GM19455 (cell line): ENCODE measurements around the gene NEURL1.
"Not testable (repeated sequence)": the region's sequence is repeated elsewhere in the genome, so short reads cannot be mapped to it uniquely, and the experiment has no call there.

Source experiments
- ATAC-seq: cut with Tn5 transposase; IDR thresholded peaks from one replicate; pipeline ENCODE4 v1.9.1; 2021; ENCODE audit not compliant: unreplicated experiment

NEURL1 gene

DNA sequence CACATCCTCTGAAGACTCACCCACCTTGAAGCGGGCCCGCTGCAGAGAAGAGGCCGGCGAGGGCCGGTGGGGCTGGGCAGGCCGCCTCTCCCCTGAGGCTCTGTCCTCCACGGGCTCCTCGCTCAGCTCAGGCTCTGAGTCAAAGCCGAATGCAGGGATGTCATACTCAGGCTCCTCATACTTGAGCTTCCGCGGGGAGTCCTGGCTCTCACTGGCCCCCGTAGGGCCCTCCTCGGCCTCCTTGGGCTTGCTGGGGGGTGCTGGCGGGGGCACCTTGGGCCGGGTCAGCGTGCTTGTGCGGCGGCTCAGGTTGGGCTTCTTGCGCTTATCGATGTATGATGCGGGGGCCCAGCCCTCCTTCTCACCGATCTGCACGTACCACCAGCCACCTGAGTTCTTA lies 109.9 kb downstream of the NEURL1 start:
- ATAC-seq = no peak

DNA sequence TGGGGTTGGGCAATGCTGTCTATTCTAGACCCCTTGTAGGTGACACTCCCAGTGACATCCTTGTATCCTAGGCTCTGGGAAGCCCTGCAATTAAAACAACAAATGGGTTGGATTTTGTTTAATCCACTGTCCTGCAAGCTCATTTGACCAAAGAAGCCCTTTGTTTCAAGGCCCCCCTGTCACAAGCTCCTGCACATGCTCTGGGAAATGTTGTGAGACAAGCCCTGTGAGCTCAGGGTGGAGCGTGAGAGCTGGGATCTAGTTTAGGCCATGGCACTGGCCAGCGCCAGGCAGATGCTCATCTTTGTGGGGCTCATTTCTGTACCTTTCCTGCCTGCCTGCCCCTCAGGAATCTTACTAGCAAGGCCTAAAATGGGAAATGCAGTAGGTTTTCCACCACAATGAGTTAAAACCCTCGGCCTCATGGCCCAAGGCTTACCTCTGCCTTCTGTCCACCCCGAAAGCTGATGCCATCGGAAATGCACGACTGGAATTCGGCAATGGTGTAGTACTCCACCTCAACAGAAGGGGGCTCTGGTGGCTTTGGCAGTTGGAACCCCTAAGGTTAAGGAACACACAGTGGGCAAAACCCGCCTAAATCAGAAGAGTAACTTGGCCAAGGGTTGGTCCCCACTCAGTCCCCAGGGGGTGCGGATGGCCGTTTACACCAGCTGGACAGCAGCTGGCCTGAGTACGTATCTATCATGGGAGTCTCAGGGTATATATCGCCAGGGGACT lies 112.0 kb downstream of the NEURL1 start:
- ATAC-seq = no peak

DNA sequence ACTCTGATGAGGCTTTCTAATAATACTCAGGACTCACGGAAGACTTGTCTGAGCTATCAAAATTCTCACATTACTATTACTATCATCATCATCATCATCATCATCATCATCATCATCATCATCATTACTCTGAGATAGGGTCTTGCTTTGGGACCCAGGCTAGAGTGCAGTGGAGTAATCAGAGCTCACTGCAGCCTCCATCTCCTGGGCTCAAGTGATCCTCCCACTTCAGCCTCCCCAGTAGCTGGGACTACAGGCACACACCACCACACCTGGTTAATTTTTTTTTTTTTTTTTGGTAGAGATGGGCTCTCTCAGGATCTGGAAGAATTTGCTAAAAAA lies 112.6 kb downstream of the NEURL1 start:
- ATAC-seq = not testable (repeated sequence)

DNA sequence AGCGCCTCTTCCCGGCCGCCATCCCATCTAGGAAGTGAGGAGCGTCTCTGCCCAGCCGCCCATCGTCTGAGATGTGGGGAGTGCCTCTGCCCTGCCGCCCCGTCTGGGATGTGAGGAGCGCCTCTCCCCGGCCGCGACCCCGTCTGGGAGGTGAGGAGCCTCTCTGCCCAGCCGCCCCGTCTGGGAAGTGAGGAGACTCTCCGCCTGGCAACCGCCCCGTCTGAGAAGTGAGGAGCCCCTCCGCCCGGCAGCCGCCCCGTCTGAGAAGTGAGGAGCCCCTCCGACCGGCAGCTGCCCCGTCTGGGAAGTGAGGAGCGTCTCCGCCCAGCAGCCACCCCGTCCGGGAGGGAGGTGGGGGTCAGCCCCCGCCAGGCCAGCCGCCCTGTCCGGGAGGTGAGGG lies 113.5 kb downstream of the NEURL1 start:
- not testable (repeated sequence) for ATAC-seq

DNA sequence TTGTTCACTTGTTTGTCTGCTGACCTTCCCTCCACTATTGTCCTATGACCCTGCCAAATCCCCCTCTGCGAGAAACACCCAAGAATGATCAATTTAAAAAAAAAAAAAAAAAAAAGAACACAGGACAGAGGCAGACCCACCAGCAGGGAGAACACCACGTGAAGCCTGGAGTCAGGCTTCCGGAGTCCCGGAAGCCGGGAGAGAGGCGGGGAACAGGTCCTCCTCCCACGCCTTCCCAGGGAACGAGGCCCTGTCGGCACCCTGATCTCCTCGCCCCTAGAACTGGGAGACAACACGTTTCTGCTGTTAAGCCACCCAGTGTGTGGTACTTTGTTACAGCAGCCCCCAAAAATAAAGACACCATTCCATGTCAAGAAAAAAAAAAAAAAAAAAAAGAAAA lies 114.6 kb downstream of the NEURL1 start:
- not testable (repeated sequence) for ATAC-seq

DNA sequence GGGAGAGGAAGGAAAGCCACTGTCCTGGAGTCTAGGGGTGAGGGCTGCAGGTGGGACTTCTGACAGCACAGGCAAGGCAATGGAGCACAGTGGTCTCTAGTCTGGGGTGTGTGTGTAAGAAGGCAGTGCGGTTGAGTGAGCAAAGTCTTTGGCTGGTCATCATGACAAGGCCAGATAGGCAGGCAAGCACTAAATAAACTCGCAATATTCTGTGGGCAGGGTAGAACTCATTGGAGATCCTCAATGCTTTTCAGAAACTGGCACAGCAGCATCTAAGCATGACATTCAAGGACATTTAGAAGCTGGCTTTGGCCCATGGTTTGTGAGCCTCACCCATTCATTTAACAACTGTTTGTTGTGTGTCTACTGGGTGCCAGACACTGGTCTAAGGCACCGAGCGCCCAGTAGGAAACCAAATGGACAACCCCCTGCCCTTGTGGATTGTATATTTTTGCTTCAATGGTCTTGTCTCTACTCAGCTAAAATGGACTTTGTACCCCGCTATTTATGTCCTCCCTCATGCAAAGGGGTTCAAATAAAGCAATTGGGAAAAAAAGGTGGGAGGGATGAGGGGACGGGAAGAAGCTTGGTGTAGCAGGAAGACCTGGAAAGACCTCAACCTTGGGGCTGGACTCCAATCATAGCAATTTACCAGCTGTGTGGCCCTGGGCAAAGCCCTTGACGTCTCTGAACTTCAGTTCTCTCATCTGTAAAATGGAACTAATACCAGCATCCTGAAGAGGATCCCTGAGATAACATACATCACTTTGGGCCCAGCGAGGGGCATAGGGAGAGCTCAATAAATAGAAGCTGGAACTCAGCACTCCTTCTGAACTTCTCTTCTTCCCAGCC lies 116.0 kb downstream of the NEURL1 start:
- ATAC-seq = no peak

DNA sequence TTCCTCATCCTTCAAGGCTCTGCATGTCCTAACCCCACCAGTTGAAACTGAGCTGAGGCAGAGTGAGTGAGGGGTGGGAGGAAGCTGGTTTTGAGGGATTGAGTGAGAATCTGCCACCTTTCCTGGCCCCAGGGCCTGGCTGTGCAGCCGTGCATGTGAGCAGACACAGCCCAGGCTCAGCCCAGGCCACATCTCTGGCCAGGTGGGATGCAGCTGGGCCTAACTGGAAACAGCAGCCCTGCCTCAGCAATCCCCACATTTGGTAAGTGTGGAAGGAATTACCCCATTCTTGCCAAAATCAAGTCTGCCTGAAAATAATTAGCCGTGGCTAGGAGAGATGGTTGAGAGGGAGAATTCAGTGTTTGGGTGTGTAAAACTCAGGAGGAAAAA lies 116.6 kb downstream of the NEURL1 start:
- no peak for ATAC-seq

DNA sequence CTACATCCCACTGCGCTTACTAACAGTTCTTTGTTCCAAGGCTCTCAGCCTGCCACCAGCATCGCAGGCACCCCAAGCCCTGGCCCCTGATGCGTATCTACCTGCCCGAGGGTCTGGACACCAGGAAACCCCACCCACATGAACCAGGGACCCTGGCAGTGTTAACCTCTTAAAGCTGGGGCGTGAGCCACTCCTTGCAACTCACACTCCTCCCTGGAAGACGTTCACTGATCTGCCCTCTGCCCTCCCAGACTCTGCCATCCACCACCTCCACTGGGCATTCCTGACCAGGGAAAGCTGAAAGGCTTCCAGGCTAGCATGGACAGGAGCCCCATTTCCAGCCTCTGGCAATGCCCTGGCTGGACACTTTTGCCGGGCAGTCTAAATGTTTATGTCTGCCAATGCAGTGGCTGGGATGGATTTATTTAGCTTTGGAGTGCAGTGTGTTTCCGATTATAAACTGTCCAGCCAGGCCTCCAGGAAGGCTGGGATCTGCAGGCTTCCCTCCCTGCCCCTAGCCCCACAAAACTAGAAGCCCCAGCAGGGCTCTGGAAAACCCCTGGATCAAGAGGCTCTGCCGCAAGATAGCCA lies 117.5 kb downstream of the NEURL1 start:
- no peak for ATAC-seq

DNA sequence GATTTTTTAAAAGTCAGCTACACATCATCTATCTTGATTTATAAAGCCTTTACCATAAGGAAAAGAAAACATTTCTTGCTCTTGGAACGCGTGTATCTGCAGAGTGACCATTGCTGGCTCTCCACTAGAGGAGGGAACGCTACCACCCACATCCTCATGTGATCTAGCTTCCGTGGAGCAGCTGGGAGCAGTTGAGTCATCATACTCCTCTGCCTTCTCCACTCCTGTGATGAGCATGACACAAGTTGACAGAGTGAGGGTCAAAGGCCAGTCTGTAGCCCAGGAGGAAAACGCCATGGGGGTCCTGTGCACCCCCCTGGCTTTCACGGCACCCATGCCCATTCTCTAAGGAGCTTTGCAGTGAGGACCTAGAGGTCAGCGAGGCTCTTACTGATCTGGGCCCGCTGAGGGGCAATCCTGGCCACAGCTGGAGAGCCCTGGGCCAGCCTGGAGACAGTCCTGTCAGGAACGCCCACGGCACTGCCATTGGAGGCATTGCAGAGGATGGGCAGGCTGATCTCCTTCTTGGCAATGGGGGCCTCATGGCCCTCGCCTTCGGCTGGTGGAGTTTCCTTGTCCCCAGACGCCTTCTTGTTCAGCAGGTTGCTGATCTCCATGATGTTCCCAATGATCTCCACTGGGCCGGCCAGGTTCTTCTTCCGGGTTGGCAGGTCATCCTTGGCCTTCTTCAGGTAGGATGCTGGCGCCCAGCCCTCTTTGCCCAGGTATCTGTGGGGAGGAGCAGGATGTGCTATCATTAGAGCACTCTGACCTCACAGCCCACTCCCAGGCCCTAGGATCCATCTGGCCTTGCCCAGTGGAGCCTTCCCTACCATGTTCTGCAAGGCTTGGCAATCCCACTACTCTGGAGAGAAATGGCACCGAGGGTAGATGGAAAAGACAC lies 119.2 kb downstream of the NEURL1 start:
- ATAC-seq = no peak

DNA sequence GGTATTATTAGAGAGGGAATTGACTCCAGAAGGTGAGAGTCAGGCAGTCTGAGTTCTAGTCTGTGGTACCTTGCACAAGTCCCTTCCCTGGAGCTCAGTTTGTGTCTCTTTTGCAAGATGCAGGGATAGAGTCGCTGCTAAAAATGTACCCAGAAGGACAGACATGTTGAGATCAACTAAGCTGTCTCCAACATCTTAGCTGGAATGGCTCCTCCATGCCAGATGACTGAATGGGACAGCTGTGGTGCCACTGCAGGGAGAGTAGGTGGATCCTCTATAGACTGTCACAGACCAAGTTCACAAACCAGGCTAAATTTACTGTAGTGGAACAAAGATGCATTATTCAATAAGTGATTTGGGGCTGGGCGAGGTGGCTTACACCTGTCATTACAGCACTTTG lies 120.1 kb downstream of the NEURL1 start:
- ATAC-seq = no peak

DNA sequence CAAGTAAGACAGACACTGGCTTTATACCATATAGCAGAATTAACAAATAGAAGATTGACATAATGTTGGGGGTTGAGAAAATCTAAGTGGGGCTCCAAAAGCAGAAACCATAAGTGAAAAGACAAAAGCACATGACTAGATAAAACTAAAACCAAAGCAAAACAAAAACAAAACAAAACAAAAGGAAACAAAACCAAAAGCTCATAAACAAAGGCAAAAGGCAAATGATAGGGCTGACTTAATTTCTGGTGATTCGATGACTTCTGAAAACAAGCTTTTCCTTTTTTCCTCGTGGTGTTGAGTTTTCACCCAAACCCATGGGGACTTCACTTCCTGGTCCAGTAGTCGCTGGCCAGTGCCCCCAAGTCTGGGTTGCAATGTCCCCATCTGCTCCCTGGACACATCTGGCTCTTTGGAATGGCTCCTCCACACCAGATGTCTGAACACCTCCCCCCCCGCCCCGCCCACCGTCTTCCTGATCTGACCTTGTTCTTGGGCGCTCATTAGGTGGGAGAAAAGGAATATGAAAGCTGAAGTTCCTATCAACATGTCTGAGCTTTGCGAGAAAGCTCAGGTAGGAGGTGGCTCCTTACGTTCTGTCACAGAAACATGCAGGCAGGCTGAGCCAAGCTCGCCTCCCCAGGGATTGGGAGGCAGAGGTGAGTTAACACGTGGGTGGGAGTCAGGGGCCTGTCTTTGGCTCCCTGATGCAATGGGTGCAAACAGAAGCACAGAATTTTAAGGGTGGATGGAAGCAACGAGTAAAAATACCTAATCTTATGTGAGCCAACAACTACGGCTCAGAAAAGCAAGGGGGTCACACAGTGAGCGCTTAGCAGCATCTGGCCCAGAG lies 121.0 kb downstream of the NEURL1 start:
- ATAC-seq = no peak

DNA sequence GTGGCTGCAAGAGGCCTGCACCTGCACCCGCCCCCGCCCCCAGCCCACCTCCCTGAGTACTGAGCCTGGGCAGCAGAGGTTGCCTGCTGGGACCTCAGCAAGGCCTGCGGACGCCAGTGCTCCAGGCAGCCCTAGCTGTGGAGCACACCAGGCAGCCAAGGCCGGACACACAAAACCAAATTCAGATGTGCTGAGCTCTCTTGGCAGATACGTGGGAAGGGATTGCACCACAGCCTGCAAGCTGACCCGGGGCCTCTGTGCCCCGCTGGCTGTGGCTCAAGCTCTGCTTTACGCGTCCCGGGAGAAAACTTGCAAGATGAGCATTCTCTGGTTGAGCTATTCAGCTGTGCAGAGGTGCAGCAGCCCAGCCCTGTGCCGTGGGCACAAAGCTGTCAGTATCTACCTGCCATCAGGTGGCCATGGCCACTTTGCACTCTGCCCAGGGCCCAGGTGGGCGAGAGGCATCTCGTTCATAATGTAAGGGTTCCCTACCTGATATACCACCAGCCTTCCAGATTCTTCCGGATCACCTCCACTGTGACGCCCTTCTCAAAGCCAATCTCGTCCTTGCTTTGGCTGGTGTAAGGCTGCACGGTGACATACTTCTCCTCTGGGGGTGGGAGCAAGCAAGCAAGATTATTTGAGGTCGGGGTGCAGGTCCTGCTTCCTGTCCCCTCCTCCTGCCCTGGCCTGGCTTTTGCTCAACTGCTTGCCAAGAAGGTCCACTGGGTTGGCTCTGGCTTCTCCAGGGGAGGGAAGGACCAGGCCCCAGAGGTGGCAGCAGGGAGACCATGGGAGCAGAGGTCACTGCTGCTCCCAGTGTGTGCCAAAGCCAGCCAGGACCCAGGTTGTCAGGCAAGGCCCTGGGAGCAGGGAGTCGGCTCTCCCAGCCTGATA lies 123.4 kb downstream of the NEURL1 start:
- no peak for ATAC-seq

DNA sequence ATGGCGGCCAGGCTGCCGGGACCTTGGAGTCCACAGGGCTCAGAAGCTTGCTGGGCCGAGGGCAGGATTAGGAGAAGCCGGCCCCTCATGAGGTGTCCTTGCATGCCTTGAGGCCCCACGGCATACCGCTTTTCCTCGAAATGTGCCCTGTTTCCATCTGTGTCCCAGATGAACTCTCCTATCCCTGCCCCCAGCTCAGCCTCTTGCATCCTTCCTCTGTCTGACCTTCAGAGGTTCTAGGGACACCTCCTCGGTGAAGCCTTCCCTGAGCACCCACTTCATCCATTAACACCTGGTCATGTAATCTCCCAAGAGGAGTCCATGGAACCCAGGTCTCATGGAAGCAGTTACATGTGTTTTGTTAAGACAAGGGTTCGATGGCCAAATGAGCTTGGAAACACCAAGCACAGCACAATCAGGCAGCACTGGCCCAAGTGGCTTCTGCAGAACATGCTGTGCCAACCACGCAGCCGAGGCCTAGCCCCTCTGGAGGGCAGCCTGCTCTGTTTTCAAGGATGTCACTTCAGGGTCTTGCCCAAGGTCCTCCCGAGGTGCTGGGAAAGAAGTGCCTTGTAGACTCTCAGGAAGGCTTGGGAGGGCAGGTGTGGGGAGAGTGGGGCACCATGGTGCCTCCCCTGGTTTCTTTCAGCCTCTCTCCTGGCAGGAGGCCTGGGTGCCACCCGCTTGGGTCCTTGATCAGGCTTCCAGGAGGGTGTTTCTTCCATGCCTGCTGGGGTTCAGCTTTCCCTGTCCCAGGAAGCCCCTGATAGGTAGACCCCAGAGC lies 124.3 kb downstream of the NEURL1 start:
- no peak for ATAC-seq

DNA sequence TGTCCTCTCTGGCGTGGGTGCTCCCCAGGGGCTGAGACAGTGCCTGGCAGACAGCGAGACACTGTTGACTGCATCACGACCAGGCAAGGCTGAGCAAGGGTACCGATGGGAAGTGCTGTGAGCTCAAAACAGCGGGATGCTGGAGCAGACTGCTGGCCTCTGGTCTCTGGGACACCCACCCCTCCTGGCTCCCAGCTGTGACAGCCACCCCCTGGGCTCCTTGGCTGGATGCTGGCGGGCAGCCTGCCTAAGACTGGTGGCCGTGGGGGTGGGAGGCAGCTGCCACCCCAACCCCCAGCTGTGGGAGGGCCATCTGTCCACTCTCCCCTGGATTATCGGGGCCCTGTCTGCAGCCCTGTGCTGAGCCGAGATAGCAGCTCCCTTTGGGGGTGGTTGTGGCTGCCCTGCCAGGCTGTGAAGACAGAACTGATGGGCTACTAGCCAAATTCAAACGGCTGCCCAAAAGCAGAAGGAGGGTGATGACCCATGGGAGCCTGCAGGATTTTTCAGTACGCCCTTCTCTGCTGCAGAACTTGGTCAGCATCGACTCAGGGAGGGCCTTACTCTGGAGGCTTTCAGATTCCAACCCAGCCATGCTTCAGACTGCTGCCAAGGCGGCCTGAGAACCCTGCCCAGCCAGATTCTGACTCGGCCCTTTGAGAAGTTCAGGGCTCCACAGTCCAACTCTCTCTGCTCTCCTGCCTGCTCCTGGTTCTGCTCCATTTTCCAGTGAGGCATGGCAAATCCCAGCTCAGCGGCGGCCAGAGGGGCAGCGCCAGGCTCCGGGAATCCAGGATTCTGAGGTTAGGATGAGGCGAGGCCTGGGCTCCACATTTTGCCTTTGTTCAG lies 125.3 kb downstream of the NEURL1 start:
- ATAC-seq = no peak

DNA sequence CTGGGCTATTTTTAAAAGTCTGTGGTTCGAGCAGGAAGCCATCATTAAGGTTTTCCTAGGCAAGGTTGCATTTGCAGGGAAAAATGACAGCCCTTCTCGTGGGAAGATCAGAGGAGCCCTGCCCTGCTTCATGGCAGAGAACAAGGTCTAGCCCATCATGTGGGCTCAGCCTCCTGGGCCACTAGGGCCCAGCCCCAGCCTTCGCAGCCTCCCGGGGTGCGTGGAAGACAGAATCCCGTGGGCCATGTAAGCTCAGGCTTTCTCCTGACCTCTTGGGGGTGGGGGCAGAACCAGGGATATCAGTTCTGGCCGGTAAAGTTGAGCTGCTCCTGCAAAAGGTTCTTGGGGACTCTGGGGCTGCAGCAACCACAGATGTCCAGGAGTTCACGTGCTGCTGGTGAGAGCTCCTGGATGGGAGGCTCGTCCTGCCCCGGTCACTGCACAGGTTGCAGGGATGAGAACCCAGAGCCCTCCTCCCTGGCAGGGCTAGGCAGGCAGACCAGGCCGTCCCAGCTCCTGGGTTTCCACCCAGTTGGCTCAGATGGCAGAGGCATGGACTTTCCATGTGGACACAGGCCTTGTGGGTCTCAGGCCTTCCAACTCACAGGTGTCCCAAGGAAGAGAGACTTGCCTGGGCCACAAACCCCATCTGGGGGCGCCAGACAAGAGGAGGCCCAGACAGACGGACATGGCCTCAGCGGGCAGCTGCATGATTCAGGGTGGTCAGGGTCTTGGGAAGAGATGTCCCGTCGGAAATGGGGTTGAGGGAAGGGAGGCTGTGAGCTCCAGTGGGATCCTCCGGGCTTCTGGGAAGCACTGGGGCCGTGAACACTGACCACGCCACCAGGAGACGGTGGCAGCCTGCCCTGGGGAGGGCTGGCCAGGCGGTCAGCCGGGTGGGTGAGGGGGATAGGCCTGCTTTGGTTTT lies 126.2 kb downstream of the NEURL1 start:
- ATAC-seq = no peak

DNA sequence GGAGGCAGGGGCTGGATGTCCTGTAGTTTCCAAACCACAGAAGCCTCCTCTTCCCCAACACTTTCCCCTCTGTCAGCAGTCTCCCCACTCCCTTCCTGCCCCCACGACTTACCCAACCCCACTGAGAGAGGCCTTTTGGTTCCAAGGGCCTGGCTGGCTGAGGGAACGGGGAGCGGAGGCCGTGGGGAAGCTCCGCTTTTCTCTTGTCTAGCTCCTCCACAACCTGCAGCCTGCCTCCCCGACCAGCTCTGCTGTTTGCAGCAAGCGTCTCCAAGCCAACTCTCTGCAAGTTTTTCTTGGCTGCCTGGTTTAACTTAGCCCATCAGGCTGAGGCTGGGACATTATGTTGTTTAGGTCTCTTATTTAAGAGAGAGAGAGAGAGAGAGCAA lies 126.8 kb downstream of the NEURL1 start:
- no peak for ATAC-seq
